Measurements from ENCODE around the gene ACD.
"Not testable (repeated sequence)": the region's sequence is repeated elsewhere in the genome, so short reads cannot be mapped to it uniquely, and the experiment has no call there.

Gene ACD

GRCh38 chr16:67659675-67660563 lies at the start of gene ACD:
Gene ACD (minus strand): TSS chr16:67660260. CDS start chr16:67660220, 40 bp downstream.
- DNase-seq: peak; percentile 74

GRCh38 chr16:67709050-67709449 lies 49.0 kb upstream of the ACD start:
- no peak for DNase-seq

GRCh38 chr16:67708368-67708771 lies 48.3 kb upstream of the ACD start:
- DNase-seq: no peak

GRCh38 chr16:67707790-67708189 lies 47.7 kb upstream of the ACD start:
- no peak for DNase-seq

- no peak for DNase-seq
Measured at GRCh38 chr16:67707210-67707609, 47.1 kb upstream of the ACD start.

- no peak for DNase-seq
Measured at GRCh38 chr16:67704110-67704509, 44.0 kb upstream of the ACD start.

GRCh38 chr16:67703626-67704025 lies 43.6 kb upstream of the ACD start:
- no peak for DNase-seq

GRCh38 chr16:67702130-67702529 lies 42.1 kb upstream of the ACD start:
- no peak for DNase-seq

- no peak for DNase-seq
Measured at GRCh38 chr16:67701420-67701819, 41.4 kb upstream of the ACD start.

- DNase-seq: no peak
Measured at GRCh38 chr16:67699265-67699664, 39.2 kb upstream of the ACD start.

- DNase-seq: no peak
Measured at GRCh38 chr16:67697422-67698185, 37.5 kb upstream of the ACD start.

GRCh38 chr16:67694611-67695010 lies 34.6 kb upstream of the ACD start:
- DNase-seq: no peak

- not testable (repeated sequence) for DNase-seq
Measured at GRCh38 chr16:67693517-67694285, 33.6 kb upstream of the ACD start.

- DNase-seq: no peak
Measured at GRCh38 chr16:67685388-67686112, 25.5 kb upstream of the ACD start.

- no peak for DNase-seq
Measured at GRCh38 chr16:67683767-67684166, 23.7 kb upstream of the ACD start.

GRCh38 chr16:67679935-67680897 lies 20.2 kb upstream of the ACD start:
- no peak for DNase-seq

GRCh38 chr16:67678354-67679023 lies 18.4 kb upstream of the ACD start:
- no peak for DNase-seq

GRCh38 chr16:67677712-67678111 lies 17.7 kb upstream of the ACD start:
- DNase-seq: no peak

GRCh38 chr16:67676939-67677338 lies 16.9 kb upstream of the ACD start:
- no peak for DNase-seq

- no peak for DNase-seq
Measured at GRCh38 chr16:67676516-67676915, 16.5 kb upstream of the ACD start.

GRCh38 chr16:67675999-67676398 lies 15.9 kb upstream of the ACD start:
- DNase-seq: no peak

Measured in NCI-H1694 (cell line).